ENCODE measurements around the gene CTDSP1. TPM values are rescaled to one million over a fixed set of nuclear protein-coding genes. Genes with fewer than 3 reads are reported as not detected.

CTDSP1 gene
- polyA plus RNA-seq, 3 donors = 46.4 to 258 (median 49.9) TPM

- H3K36me3 Mint-ChIP-seq = peaks cover 2 to 8% of the 10 kb centered on the region in 2 donors
- 0% methylated on average over 8 of the region's 11 CpGs for WGBS (ENCODE audit: insufficient coverage)
- H3K27me3 Mint-ChIP-seq (ENCODE audit: low read depth in 3 of 3) = peaks cover 0 to 1% (median 0%) of the 10 kb centered on the region in 3 donors
- Histone ChIP-seq H3K4me1 (ENCODE audit: control insufficient read depth in 1 of 2, insufficient read depth in 2 of 2, low read length in 2 of 2) (peaks cover 72 to 73% of the 10 kb centered on the region in 2 donors), H3K4me2 (replicated peaks; ENCODE audit: extremely low read depth, low read length, poor library complexity, severe bottlenecking) (peak overlapping the region; percentile 90), H4K20me1 (ENCODE audit: insufficient read depth, low read length) (no peaks in the 10 kb centered on the region), H3K79me2 (ENCODE audit: insufficient read depth, low read length) (peaks cover 22% of the 10 kb centered on the region), H2AFZ (ENCODE audit: insufficient read depth, low read depth, low read length, poor library complexity, severe bottlenecking) (no peak overlapping the region), H3K27ac (ENCODE audit: low read depth in 1 of 2, low read length in 2 of 2) (peak overlapping the region; percentile 94 to 99), H3K27me3 (ENCODE audit: control insufficient read depth in 2 of 2, insufficient read depth in 2 of 2, low read length in 2 of 2) (no peaks in the 10 kb centered on the region), H3K9me3 (replicated peaks in 1 of 2; ENCODE audit: control insufficient read depth in 1 of 2, insufficient read depth in 1 of 2, low read length in 2 of 2) (peaks cover 0 to 4% of the 10 kb centered on the region in 2 donors), H3K4me3 (replicated peaks in 1 of 3; ENCODE audit: low read depth in 2 of 3, low read length in 3 of 3) (peak overlapping the region in 1 of 3 experiments; percentile 71), H3K9ac (ENCODE audit: insufficient read depth, low read length, poor library complexity, severe bottlenecking) (peak overlapping the region; percentile 92), H3K36me3 (replicated peaks in 1 of 2; ENCODE audit: control insufficient read depth in 1 of 2, insufficient read depth in 2 of 2, low read length in 2 of 2) (no peaks in the 10 kb centered on the region)
- intact Hi-C loops (cut with micrococcal nuclease) = no loop called here
- TF ChIP-seq CTCF (IDR thresholded peaks at IDR 0.05) = no peak
- H3K9me3 Mint-ChIP-seq = peaks cover 0 to 11% (median 4%) of the 10 kb centered on the region in 7 donors
- peaks cover 62% of the 10 kb centered on the region for H3K4me1 Mint-ChIP-seq
- H3K4me3 Mint-ChIP-seq = peak overlapping the region; percentile 89 to 93
- H3K27ac Mint-ChIP-seq = peak overlapping the region; percentile 100
- DNase-seq = peak; percentile 96 to 97 (median 97)
Observed at GRCh38 chr2:218370410-218371063, 29.1 kb upstream of the CTDSP1 start.

DNA sequence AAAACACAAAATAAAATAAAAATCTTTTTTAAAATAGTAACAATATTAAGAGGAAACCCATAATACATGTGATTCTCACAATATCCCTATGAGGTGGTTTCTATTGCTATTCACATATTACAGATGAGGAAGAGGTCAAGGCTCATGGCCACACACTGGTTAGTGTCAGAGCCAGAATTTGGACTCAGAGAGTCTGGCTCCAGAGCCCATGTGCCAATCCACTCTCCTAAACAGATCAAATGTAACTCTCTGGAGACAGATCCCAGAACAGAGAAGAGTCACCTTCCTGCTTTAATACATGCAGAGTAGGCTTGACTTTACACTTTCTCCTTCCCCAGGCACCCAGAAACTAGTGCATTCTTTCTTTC lies 27.7 kb upstream of the CTDSP1 start:
- Mint-ChIP-seq H3K9me3 (peaks cover 0 to under 1% (median 0%) of the 10 kb centered on the region in 7 donors), H3K36me3 (peaks cover 2 to 3% of the 10 kb centered on the region in 2 donors), H3K27me3 (ENCODE audit: low read depth in 3 of 3) (peaks cover 0 to 1% (median 0%) of the 10 kb centered on the region in 3 donors), H3K4me1 (peaks cover 48% of the 10 kb centered on the region), H3K4me3 (no peak overlapping the region), H3K27ac (peak overlapping the region; percentile 100)
- H3K4me2 ChIP-seq (replicated peaks; ENCODE audit: extremely low read depth, low read length, poor library complexity, severe bottlenecking) = no peak overlapping the region
- H3K4me1 ChIP-seq (ENCODE audit: control insufficient read depth in 1 of 2, insufficient read depth in 2 of 2, low read length in 2 of 2) = peaks cover 57 to 59% of the 10 kb centered on the region in 2 donors
- no peak overlapping the region for H3K4me3 ChIP-seq (replicated peaks in 1 of 3; ENCODE audit: low read depth in 2 of 3, low read length in 3 of 3)
- peak overlapping the region; percentile 89 for H3K9ac ChIP-seq (ENCODE audit: insufficient read depth, low read length, poor library complexity, severe bottlenecking)
- H3K27me3 ChIP-seq (ENCODE audit: control insufficient read depth in 2 of 2, insufficient read depth in 2 of 2, low read length in 2 of 2) = no peaks in the 10 kb centered on the region
- H3K36me3 ChIP-seq (replicated peaks in 1 of 2; ENCODE audit: control insufficient read depth in 1 of 2, insufficient read depth in 2 of 2, low read length in 2 of 2) = no peaks in the 10 kb centered on the region
- no peak for TF ChIP-seq CTCF (IDR thresholded peaks at IDR 0.05)
- H3K27ac ChIP-seq (ENCODE audit: low read depth in 1 of 2, low read length in 2 of 2) = peak overlapping the region; percentile 94 to 99
- peak in 2 of 3 donors; percentile 53 to 74 for DNase-seq
- H4K20me1 ChIP-seq (ENCODE audit: insufficient read depth, low read length) = no peaks in the 10 kb centered on the region
- no peak overlapping the region for H2AFZ ChIP-seq (ENCODE audit: insufficient read depth, low read depth, low read length, poor library complexity, severe bottlenecking)
- no peaks in the 10 kb centered on the region for H3K9me3 ChIP-seq (replicated peaks in 1 of 2; ENCODE audit: control insufficient read depth in 1 of 2, insufficient read depth in 1 of 2, low read length in 2 of 2)
- peaks cover 16% of the 10 kb centered on the region for H3K79me2 ChIP-seq (ENCODE audit: insufficient read depth, low read length)
- intact Hi-C loops (cut with micrococcal nuclease) = no loop called here
